HFF-Myc (cell line): ENCODE measurements around the gene TMEM145.

Source experiments
- DNase-seq: peaks from one replicate; pipeline ENCODE4 v3.0.0-alpha.2; 2011; ENCODE audit warnings: low read depth; ENCODE audit errors: extremely low read depth
- H3K4me3 ChIP-seq: replicated peaks from 2 replicates; pipeline ENCODE4 v1.5.1; 2011; ENCODE audit warnings: low read depth, mild to moderate bottlenecking, control low read depth, low read length
- CTCF ChIP-seq: IDR thresholded peaks from 2 replicates; pipeline ENCODE4 v1.5.1; 2012; ENCODE audit warnings: mild to moderate bottlenecking, low read depth, low read length, control low read depth; ENCODE audit errors: missing control alignments

The TMEM145 gene

GRCh38 chr19:42361545-42361910 lies 48.4 kb downstream of the TMEM145 start:
- no peak for DNase-seq
- no peak for TF ChIP-seq CTCF
- no peak overlapping the region for H3K4me3 ChIP-seq

- no peak for TF ChIP-seq CTCF
- no peak overlapping the region for H3K4me3 ChIP-seq
- DNase-seq = no peak
These were observed 49.2 kb downstream of the TMEM145 start for GRCh38 chr19:42362342-42362741.

GRCh38 chr19:42362891-42363440 lies 49.9 kb downstream of the TMEM145 start:
- DNase-seq = no peak
- no peak for TF ChIP-seq CTCF
- H3K4me3 ChIP-seq = no peak overlapping the region

GRCh38 chr19:42363614-42364346 lies 50.7 kb downstream of the TMEM145 start:
- no peak for DNase-seq
- no peak for TF ChIP-seq CTCF
- H3K4me3 ChIP-seq = no peak overlapping the region

- H3K4me3 ChIP-seq = no peak overlapping the region
- no peak for DNase-seq
- TF ChIP-seq CTCF = no peak
These were observed 53.6 kb downstream of the TMEM145 start for GRCh38 chr19:42366673-42367072.

GRCh38 chr19:42367929-42368328 lies 54.8 kb downstream of the TMEM145 start:
- DNase-seq = no peak
- TF ChIP-seq CTCF = no peak
- no peak overlapping the region for H3K4me3 ChIP-seq
